ENCODE data around the gene CES2.

GRCh38 chr16:66975302-66975893 is 40.1 kb downstream of the CES2 start:
- TF ChIP-seq CTCF (IDR thresholded peaks at IDR 0.05) (no peak), POLR2A (IDR thresholded peaks at IDR 0.05) (no peak), EP300 (IDR thresholded peaks at IDR 0.05) (no peak)

Measured in ovary (tissue), 3 donors.